ENCODE measurements around the gene UBASH3A.

DNA sequence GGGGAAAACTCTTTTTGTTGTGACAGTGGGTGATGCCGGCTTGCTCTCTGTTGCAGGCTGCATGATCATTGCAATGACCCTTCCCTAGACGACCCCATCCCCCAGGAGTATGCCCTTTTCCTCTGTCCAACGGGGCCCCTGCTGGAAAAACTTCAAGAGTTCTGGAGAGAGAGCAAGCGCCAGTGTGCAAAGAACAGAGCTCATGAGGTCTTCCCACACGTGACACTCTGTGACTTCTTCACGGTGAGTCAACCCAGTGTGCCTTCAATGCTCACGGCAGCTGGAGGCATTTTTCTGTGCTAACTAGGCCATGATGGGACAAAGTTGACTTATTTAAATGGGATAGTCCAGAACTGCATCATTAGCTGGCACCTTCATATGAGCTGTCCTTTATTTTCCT is 5.7 kb downstream of the UBASH3A start:
- TF ChIP-seq CTCF (IDR thresholded peaks at IDR 0.05) (no peak), POLR2AphosphoS5 (IDR thresholded peaks at IDR 0.05) (no peak)
